ENCODE data around the gene PLEKHF1.

DNA sequence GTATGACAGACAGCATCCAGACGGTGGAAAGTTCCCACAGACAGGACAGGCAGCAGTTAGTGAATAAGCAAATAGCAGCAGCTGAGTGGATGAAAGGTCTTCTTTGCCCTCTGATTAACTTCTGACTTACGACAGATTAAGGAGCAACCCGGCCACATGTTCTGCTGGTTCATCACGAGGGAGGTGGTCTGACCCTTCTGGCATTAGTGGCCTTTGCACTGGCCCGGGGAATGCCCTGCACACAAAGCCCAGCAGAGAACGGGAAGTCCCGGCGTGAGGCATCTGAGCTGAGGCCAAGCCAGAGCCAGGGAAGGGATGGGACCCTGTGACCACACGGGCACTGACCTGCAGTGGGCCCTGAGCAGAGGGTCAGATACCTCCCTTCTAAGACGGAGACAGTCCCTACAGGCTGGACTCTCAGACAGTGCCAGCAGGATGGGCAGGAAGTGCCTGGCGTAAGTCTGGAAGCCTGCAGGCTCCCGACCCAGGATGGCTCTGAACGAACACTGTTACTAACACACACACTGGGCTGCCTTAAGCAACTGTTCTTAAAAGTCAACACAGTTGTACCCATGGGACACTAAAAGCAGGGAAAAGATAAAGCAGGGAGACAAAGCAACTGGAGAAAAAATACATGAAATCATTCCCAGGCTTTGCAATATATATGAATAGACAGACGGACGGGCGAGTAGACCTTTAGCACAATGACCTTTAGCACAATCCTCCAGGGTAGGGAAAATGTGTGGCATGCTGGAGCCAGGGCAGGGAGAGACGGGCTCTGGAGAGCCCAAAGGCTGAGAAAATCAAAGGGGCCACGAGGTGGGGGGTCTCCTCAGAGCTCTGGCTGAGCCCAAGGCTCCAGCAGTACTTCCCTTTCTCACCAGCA, 43.5 kb downstream of the PLEKHF1 start:
- TF ChIP-seq CTCF (IDR thresholded peaks at IDR 0.05 in 4 of 5, conservative IDR thresholded peaks at IDR 0.05 in 1 of 5) (no peak), POLR2A (IDR thresholded peaks at IDR 0.05) (no peak)

Measured in gastrocnemius medialis (tissue), 4 donors.